ENCODE data around the gene EPS15.

Gene EPS15

GRCh38 chr1:51559064-51559500 is 40.0 kb upstream of the EPS15 start:
- Histone ChIP-seq H3K36me3 (ENCODE audit: control insufficient read depth in 2 of 2, insufficient read depth in 2 of 2, low read length in 2 of 2) (no peaks in the 10 kb centered on the region), H3K4me3 (ENCODE audit: low read length in 2 of 2) (no peak overlapping the region), H3K9me3 (ENCODE audit: control insufficient read depth in 2 of 2, low read length in 2 of 2) (no peaks in the 10 kb centered on the region), H3K9ac (ENCODE audit: low read depth in 1 of 2, low read length in 2 of 2) (no peak overlapping the region), H3K27me3 (ENCODE audit: control insufficient read depth in 2 of 2, insufficient read depth in 2 of 2, low read length in 2 of 2) (no peaks in the 10 kb centered on the region), H3K4me1 (ENCODE audit: control insufficient read depth in 2 of 2, insufficient read depth in 2 of 2, low read length in 2 of 2) (no peaks in the 10 kb centered on the region), H3K27ac (ENCODE audit: low read depth in 2 of 2, low read length in 2 of 2) (no peak overlapping the region)

- Histone ChIP-seq H3K9ac (ENCODE audit: low read depth in 1 of 2, low read length in 2 of 2) (no peak overlapping the region), H3K27ac (ENCODE audit: low read depth in 2 of 2, low read length in 2 of 2) (no peak overlapping the region), H3K27me3 (ENCODE audit: control insufficient read depth in 2 of 2, insufficient read depth in 2 of 2, low read length in 2 of 2) (no peaks in the 10 kb centered on the region), H3K9me3 (ENCODE audit: control insufficient read depth in 2 of 2, low read length in 2 of 2) (no peaks in the 10 kb centered on the region), H3K4me1 (ENCODE audit: control insufficient read depth in 2 of 2, insufficient read depth in 2 of 2, low read length in 2 of 2) (no peaks in the 10 kb centered on the region), H3K36me3 (ENCODE audit: control insufficient read depth in 2 of 2, insufficient read depth in 2 of 2, low read length in 2 of 2) (no peaks in the 10 kb centered on the region), H3K4me3 (ENCODE audit: low read length in 2 of 2) (no peak overlapping the region)
Observed at GRCh38 chr1:51558375-51558924, 39.4 kb upstream of the EPS15 start.

GRCh38 chr1:51557168-51557567 is 38.1 kb upstream of the EPS15 start:
- Histone ChIP-seq H3K27ac (ENCODE audit: low read depth in 2 of 2, low read length in 2 of 2) (no peak overlapping the region), H3K4me1 (ENCODE audit: control insufficient read depth in 2 of 2, insufficient read depth in 2 of 2, low read length in 2 of 2) (no peaks in the 10 kb centered on the region), H3K27me3 (ENCODE audit: control insufficient read depth in 2 of 2, insufficient read depth in 2 of 2, low read length in 2 of 2) (no peaks in the 10 kb centered on the region), H3K36me3 (ENCODE audit: control insufficient read depth in 2 of 2, insufficient read depth in 2 of 2, low read length in 2 of 2) (no peaks in the 10 kb centered on the region), H3K9me3 (ENCODE audit: control insufficient read depth in 2 of 2, low read length in 2 of 2) (no peaks in the 10 kb centered on the region), H3K9ac (ENCODE audit: low read depth in 1 of 2, low read length in 2 of 2) (no peak overlapping the region), H3K4me3 (ENCODE audit: low read length in 2 of 2) (no peak overlapping the region)

DNA sequence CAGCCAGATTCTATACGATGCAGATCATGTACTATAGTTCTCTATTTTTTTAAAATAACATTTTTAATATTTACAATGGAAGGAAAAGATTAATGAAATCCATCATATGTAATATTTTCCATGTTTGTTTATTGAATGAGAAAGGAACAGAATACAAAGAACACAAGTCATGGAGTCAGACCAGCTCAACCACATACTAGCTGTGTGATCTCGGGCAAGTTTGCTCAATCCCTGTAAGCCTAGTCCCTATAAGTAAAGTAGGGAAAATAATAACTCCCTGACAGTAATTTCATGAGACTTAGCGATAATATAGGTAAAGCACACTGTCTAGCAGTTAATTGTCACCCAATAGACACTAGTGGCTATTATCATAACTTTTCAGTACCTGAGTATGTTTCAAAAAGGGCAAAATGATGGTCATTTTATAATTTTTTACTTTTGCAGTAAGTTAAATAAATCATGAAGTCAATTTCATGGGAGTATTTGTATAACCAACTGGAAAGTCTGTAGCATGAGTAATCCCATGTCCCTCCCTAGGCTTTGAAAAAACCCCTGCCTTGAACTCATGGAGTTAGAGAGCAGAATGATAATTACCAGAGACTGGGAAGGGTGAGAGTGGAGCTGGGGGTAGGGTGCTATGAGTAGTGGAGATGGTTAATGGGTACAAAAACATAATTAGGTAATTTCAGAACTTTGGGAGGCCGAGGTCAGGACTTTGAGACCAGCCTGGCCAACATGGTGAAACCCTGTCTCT is 37.0 kb upstream of the EPS15 start:
- no peaks in the 10 kb centered on the region for H3K36me3 ChIP-seq (ENCODE audit: control insufficient read depth in 2 of 2, insufficient read depth in 2 of 2, low read length in 2 of 2)
- no peaks in the 10 kb centered on the region for H3K9me3 ChIP-seq (ENCODE audit: control insufficient read depth in 2 of 2, low read length in 2 of 2)
- H3K27me3 ChIP-seq (ENCODE audit: control insufficient read depth in 2 of 2, insufficient read depth in 2 of 2, low read length in 2 of 2): no peaks in the 10 kb centered on the region
- H3K4me3 ChIP-seq (ENCODE audit: low read length in 2 of 2): no peak overlapping the region
- H3K4me1 ChIP-seq (ENCODE audit: control insufficient read depth in 2 of 2, insufficient read depth in 2 of 2, low read length in 2 of 2): no peaks in the 10 kb centered on the region
- no peak overlapping the region for H3K9ac ChIP-seq (ENCODE audit: low read depth in 1 of 2, low read length in 2 of 2)
- H3K27ac ChIP-seq (ENCODE audit: low read depth in 2 of 2, low read length in 2 of 2): no peak overlapping the region

DNA sequence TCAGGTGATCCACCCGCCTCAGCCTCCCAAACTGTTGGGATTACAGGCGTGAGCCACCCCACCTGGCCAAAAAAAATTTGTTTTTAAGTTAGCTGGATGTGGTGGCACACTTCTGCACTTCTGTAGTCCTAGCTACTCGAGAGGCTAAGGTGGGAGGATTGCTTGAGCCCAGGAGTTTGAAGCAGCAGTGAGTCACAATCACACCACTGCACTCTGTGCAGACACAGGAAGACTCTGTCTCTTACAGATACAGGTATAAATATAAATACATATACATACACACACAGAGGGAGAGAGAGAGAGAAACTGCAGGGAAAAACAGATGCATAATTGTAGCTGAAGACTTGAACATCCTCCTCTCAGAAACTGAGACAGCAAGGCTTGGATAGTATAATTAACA is 34.8 kb upstream of the EPS15 start:
- peaks cover 0 to 2% of the 10 kb centered on the region in 2 donors for H3K4me1 ChIP-seq (ENCODE audit: control insufficient read depth in 2 of 2, insufficient read depth in 2 of 2, low read length in 2 of 2)
- H3K27me3 ChIP-seq (ENCODE audit: control insufficient read depth in 2 of 2, insufficient read depth in 2 of 2, low read length in 2 of 2): no peaks in the 10 kb centered on the region
- H3K27ac ChIP-seq (ENCODE audit: low read depth in 2 of 2, low read length in 2 of 2): no peak overlapping the region
- no peaks in the 10 kb centered on the region for H3K9me3 ChIP-seq (ENCODE audit: control insufficient read depth in 2 of 2, low read length in 2 of 2)
- H3K9ac ChIP-seq (ENCODE audit: low read depth in 1 of 2, low read length in 2 of 2): no peak overlapping the region
- no peaks in the 10 kb centered on the region for H3K36me3 ChIP-seq (ENCODE audit: control insufficient read depth in 2 of 2, insufficient read depth in 2 of 2, low read length in 2 of 2)
- no peak overlapping the region for H3K4me3 ChIP-seq (ENCODE audit: low read length in 2 of 2)

DNA sequence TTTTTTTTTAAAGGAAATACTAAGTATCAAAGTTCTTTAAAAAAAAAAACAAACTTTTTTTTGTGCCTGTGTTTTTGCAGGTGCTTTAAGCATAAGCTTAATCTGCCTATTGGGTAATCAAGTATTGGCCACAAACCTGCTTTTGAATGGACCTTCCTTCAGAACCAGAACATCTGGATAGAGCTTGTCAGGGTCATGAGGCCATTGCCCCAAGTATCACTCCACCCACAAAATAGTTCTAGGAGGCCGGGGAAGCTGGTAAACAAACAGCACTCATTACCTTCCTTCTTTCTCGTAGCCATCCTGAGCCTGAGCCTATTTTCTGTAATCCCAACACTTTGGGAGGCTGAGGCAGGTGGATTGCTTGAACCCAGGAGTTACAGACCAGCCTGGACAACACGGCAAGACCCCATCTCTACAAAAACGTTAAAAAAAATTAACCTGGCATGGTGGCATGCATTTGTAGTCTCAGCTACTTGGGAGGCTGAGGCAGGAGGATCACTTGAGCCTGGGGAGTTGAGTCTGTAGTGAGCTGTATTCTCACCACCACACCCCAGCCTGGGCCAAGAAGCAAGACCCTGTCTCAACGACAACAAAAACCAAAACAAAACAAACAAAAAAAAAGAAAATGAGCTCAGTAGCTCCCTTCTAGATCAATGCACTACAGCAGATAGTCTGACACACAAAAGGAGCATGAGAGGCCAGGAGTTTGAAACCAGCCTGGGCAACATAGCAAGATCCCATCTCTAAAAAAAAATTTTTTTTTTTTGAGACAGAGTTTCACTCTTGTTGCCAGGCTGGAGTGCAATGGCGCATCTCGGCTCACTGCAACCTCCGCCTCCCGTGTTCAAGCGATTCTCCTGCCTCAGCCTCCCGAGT is 34.1 kb upstream of the EPS15 start:
- Histone ChIP-seq H3K4me3 (ENCODE audit: low read length in 2 of 2) (no peak overlapping the region), H3K4me1 (ENCODE audit: control insufficient read depth in 2 of 2, insufficient read depth in 2 of 2, low read length in 2 of 2) (peaks cover 0 to 2% of the 10 kb centered on the region in 2 donors), H3K27ac (ENCODE audit: low read depth in 2 of 2, low read length in 2 of 2) (no peak overlapping the region), H3K27me3 (ENCODE audit: control insufficient read depth in 2 of 2, insufficient read depth in 2 of 2, low read length in 2 of 2) (no peaks in the 10 kb centered on the region), H3K36me3 (ENCODE audit: control insufficient read depth in 2 of 2, insufficient read depth in 2 of 2, low read length in 2 of 2) (no peaks in the 10 kb centered on the region), H3K9me3 (ENCODE audit: control insufficient read depth in 2 of 2, low read length in 2 of 2) (no peaks in the 10 kb centered on the region), H3K9ac (ENCODE audit: low read depth in 1 of 2, low read length in 2 of 2) (no peak overlapping the region)

GRCh38 chr1:51551848-51552296 is 32.8 kb upstream of the EPS15 start:
- Histone ChIP-seq H3K36me3 (ENCODE audit: control insufficient read depth in 2 of 2, insufficient read depth in 2 of 2, low read length in 2 of 2) (no peaks in the 10 kb centered on the region), H3K9me3 (ENCODE audit: control insufficient read depth in 2 of 2, low read length in 2 of 2) (no peaks in the 10 kb centered on the region), H3K4me1 (ENCODE audit: control insufficient read depth in 2 of 2, insufficient read depth in 2 of 2, low read length in 2 of 2) (peaks cover 0 to 2% of the 10 kb centered on the region in 2 donors), H3K27me3 (ENCODE audit: control insufficient read depth in 2 of 2, insufficient read depth in 2 of 2, low read length in 2 of 2) (no peaks in the 10 kb centered on the region), H3K27ac (ENCODE audit: low read depth in 2 of 2, low read length in 2 of 2) (no peak overlapping the region), H3K4me3 (ENCODE audit: low read length in 2 of 2) (no peak overlapping the region), H3K9ac (ENCODE audit: low read depth in 1 of 2, low read length in 2 of 2) (no peak overlapping the region)

DNA sequence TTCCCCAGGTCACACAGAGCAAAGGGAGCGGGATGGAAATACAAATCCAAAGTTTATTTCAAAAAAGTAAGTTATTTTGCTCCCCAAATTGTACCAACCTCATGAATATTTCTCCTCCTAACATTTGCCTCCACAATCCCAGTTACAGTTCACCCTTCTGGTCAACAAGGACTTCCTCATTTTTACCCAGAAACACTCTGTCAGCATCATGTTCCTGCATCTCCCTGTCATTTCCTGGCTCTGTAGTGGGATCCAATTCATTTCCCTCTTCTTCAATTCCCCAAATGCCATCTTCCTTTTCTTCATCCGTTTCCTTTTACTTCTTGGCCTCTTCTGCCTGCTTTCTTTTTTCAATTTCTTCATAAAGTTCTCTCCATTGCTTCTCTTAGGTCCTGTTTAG is 32.0 kb upstream of the EPS15 start:
- no peaks in the 10 kb centered on the region for H3K36me3 ChIP-seq (ENCODE audit: control insufficient read depth in 2 of 2, insufficient read depth in 2 of 2, low read length in 2 of 2)
- H3K4me3 ChIP-seq (ENCODE audit: low read length in 2 of 2): no peak overlapping the region
- H3K9me3 ChIP-seq (ENCODE audit: control insufficient read depth in 2 of 2, low read length in 2 of 2): no peaks in the 10 kb centered on the region
- H3K27ac ChIP-seq (ENCODE audit: low read depth in 2 of 2, low read length in 2 of 2): no peak overlapping the region
- H3K9ac ChIP-seq (ENCODE audit: low read depth in 1 of 2, low read length in 2 of 2): no peak overlapping the region
- H3K27me3 ChIP-seq (ENCODE audit: control insufficient read depth in 2 of 2, insufficient read depth in 2 of 2, low read length in 2 of 2): no peaks in the 10 kb centered on the region
- H3K4me1 ChIP-seq (ENCODE audit: control insufficient read depth in 2 of 2, insufficient read depth in 2 of 2, low read length in 2 of 2): peaks cover 0 to 2% of the 10 kb centered on the region in 2 donors

DNA sequence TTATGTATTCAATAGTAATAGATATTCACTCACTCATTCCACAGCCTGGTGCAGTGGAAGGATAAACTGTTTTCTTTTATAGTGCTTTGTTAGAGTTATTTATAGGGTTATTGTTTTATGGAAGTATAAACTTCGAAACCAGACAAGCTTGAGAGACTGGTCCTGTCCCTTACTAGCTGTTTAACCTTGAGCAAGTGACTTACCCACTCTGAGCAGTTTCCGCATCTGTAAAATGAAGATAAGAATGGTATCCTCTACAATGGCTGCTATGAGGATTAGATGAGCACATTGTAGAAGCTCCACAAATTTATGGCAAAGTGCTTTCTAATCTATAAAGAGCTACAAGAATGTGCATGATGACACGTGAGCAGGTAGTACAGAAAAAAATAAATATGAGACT is 30.8 kb upstream of the EPS15 start:
- Histone ChIP-seq H3K4me3 (ENCODE audit: low read length in 2 of 2) (no peak overlapping the region), H3K4me1 (ENCODE audit: control insufficient read depth in 2 of 2, insufficient read depth in 2 of 2, low read length in 2 of 2) (peaks cover 0 to 2% of the 10 kb centered on the region in 2 donors), H3K9me3 (ENCODE audit: control insufficient read depth in 2 of 2, low read length in 2 of 2) (no peaks in the 10 kb centered on the region), H3K9ac (ENCODE audit: low read depth in 1 of 2, low read length in 2 of 2) (no peak overlapping the region), H3K36me3 (ENCODE audit: control insufficient read depth in 2 of 2, insufficient read depth in 2 of 2, low read length in 2 of 2) (no peaks in the 10 kb centered on the region), H3K27ac (ENCODE audit: low read depth in 2 of 2, low read length in 2 of 2) (no peak overlapping the region), H3K27me3 (ENCODE audit: control insufficient read depth in 2 of 2, insufficient read depth in 2 of 2, low read length in 2 of 2) (no peaks in the 10 kb centered on the region)

- H3K4me1 ChIP-seq (ENCODE audit: control insufficient read depth in 2 of 2, insufficient read depth in 2 of 2, low read length in 2 of 2): peaks cover 0 to 2% of the 10 kb centered on the region in 2 donors
- no peak overlapping the region for H3K4me3 ChIP-seq (ENCODE audit: low read length in 2 of 2)
- H3K9ac ChIP-seq (ENCODE audit: low read depth in 1 of 2, low read length in 2 of 2): no peak overlapping the region
- no peaks in the 10 kb centered on the region for H3K27me3 ChIP-seq (ENCODE audit: control insufficient read depth in 2 of 2, insufficient read depth in 2 of 2, low read length in 2 of 2)
- no peaks in the 10 kb centered on the region for H3K9me3 ChIP-seq (ENCODE audit: control insufficient read depth in 2 of 2, low read length in 2 of 2)
- H3K27ac ChIP-seq (ENCODE audit: low read depth in 2 of 2, low read length in 2 of 2): no peak overlapping the region
- no peaks in the 10 kb centered on the region for H3K36me3 ChIP-seq (ENCODE audit: control insufficient read depth in 2 of 2, insufficient read depth in 2 of 2, low read length in 2 of 2)
Observed at GRCh38 chr1:51549016-51549619, 30.1 kb upstream of the EPS15 start.
